ENCODE results near the gene SCN5A.

SCN5A gene

DNA sequence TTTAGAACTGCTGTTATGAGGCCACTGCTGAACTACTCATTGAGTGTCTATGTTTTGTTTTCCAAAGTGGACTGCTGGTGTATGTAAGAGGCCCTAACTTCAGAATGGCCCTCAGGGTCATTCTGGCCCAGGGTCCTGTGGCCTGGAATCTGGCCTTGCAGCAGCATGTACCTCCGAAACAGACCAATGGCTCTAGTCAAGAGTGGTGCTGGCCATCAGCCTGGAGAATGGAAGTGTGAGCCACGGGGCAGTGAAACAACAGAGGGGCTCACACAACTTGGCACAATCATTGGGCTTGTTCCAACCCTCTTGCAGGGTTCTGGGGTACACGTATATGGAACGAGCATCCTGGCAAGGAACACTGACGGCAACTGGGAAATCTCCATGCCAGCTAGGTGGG is 40.5 kb downstream of the SCN5A start:
- no peak for TF ChIP-seq EZH2phosphoT487 (IDR thresholded peaks at IDR 0.05; ENCODE audit: low read depth)
- TF ChIP-seq, protein P1, sequence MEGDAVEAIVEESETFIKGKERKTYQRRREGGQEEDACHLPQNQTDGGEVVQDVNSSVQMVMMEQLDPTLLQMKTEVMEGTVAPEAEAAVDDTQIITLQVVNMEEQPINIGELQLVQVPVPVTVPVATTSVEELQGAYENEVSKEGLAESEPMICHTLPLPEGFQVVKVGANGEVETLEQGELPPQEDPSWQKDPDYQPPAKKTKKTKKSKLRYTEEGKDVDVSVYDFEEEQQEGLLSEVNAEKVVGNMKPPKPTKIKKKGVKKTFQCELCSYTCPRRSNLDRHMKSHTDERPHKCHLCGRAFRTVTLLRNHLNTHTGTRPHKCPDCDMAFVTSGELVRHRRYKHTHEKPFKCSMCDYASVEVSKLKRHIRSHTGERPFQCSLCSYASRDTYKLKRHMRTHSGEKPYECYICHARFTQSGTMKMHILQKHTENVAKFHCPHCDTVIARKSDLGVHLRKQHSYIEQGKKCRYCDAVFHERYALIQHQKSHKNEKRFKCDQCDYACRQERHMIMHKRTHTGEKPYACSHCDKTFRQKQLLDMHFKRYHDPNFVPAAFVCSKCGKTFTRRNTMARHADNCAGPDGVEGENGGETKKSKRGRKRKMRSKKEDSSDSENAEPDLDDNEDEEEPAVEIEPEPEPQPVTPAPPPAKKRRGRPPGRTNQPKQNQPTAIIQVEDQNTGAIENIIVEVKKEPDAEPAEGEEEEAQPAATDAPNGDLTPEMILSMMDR (IDR thresholded peaks at IDR 0.05; ENCODE audit: low read depth, low read length): no peak
- no peak overlapping the region for H3K4me2 ChIP-seq (ENCODE audit: low read length)

GRCh38 chr3:38608086-38608775 is 41.3 kb downstream of the SCN5A start:
- Histone ChIP-seq H2AFZ (ENCODE audit: low read depth, low read length) (no peak overlapping the region), H3K9ac (ENCODE audit: low read length) (no peak overlapping the region), H3K9me3 (ENCODE audit: insufficient read depth, low read length) (no peaks in the 10 kb centered on the region), H3K27me3 (ENCODE audit: low read depth, low read length) (no peaks in the 10 kb centered on the region), H3K36me3 (replicated peaks; ENCODE audit: low read depth, low read length) (no peaks in the 10 kb centered on the region), H3K4me1 (ENCODE audit: low read length) (no peaks in the 10 kb centered on the region), H3K27ac (ENCODE audit: low read length) (no peak overlapping the region), H3K4me2 (ENCODE audit: low read length) (no peak overlapping the region), H3K79me2 (ENCODE audit: low read length) (no peaks in the 10 kb centered on the region), H3K4me3 (ENCODE audit: low read length) (no peak overlapping the region), H4K20me1 (ENCODE audit: insufficient read depth, low read length) (no peaks in the 10 kb centered on the region)
- TF ChIP-seq EZH2phosphoT487 (IDR thresholded peaks at IDR 0.05; ENCODE audit: low read depth): no peak
- TF ChIP-seq, protein P1 (IDR thresholded peaks at IDR 0.05; ENCODE audit: low read depth, low read length): no peak

More for the DNA sequence above, 40.5 kb downstream of the SCN5A start:
- Histone ChIP-seq H3K27me3 (ENCODE audit: low read depth, low read length) (no peaks in the 10 kb centered on the region), H3K27ac (ENCODE audit: low read length) (no peak overlapping the region), H3K4me1 (ENCODE audit: low read length) (no peaks in the 10 kb centered on the region), H2AFZ (ENCODE audit: low read depth, low read length) (no peak overlapping the region), H3K9me3 (ENCODE audit: insufficient read depth, low read length) (no peaks in the 10 kb centered on the region), H3K4me3 (ENCODE audit: low read length) (no peak overlapping the region), H3K36me3 (replicated peaks; ENCODE audit: low read depth, low read length) (no peaks in the 10 kb centered on the region), H3K9ac (ENCODE audit: low read length) (no peak overlapping the region), H3K79me2 (ENCODE audit: low read length) (no peaks in the 10 kb centered on the region), H4K20me1 (ENCODE audit: insufficient read depth, low read length) (no peaks in the 10 kb centered on the region)

DNA sequence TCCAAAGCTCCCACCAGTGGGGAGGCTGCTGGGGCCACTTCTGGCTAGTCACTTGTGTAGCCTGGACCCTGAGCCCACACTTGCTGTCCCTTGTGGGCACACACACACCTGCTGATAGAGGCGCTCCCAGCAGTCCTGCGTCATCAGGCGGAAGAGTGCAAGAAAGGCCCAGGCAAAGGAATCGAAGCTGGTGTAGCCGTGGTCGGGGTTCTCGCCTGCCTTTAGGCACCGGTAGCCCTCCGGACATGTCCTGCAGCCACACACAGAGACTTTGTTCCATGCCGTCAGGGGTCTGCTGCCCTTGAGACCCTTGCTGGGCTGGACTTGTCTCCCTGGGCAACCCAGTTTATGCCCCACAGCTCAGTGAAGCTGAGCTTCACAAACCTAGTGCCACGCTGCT is 42.9 kb downstream of the SCN5A start:
- no peaks in the 10 kb centered on the region for H3K27me3 ChIP-seq (ENCODE audit: low read depth, low read length)
- H3K27ac ChIP-seq (ENCODE audit: low read length): no peak overlapping the region
- H3K9me3 ChIP-seq (ENCODE audit: insufficient read depth, low read length): no peaks in the 10 kb centered on the region
- H3K4me1 ChIP-seq (ENCODE audit: low read length): no peaks in the 10 kb centered on the region
- no peak overlapping the region for H3K4me2 ChIP-seq (ENCODE audit: low read length)
- no peak overlapping the region for H3K9ac ChIP-seq (ENCODE audit: low read length)
- TF ChIP-seq, protein P1 (IDR thresholded peaks at IDR 0.05; ENCODE audit: low read depth, low read length): no peak
- no peak for TF ChIP-seq EZH2phosphoT487 (IDR thresholded peaks at IDR 0.05; ENCODE audit: low read depth)
- H3K36me3 ChIP-seq (replicated peaks; ENCODE audit: low read depth, low read length): no peaks in the 10 kb centered on the region
- H4K20me1 ChIP-seq (ENCODE audit: insufficient read depth, low read length): no peaks in the 10 kb centered on the region
- no peaks in the 10 kb centered on the region for H3K79me2 ChIP-seq (ENCODE audit: low read length)
- no peak overlapping the region for H2AFZ ChIP-seq (ENCODE audit: low read depth, low read length)
- no peak overlapping the region for H3K4me3 ChIP-seq (ENCODE audit: low read length)

GRCh38 chr3:38605981-38606380 is 43.5 kb downstream of the SCN5A start:
- Histone ChIP-seq H4K20me1 (ENCODE audit: insufficient read depth, low read length) (no peaks in the 10 kb centered on the region), H3K9me3 (ENCODE audit: insufficient read depth, low read length) (no peaks in the 10 kb centered on the region), H3K4me2 (ENCODE audit: low read length) (no peak overlapping the region), H3K4me1 (ENCODE audit: low read length) (no peaks in the 10 kb centered on the region), H3K9ac (ENCODE audit: low read length) (no peak overlapping the region), H3K36me3 (replicated peaks; ENCODE audit: low read depth, low read length) (no peaks in the 10 kb centered on the region), H2AFZ (ENCODE audit: low read depth, low read length) (no peak overlapping the region), H3K4me3 (ENCODE audit: low read length) (no peak overlapping the region), H3K27me3 (ENCODE audit: low read depth, low read length) (no peaks in the 10 kb centered on the region), H3K79me2 (ENCODE audit: low read length) (no peaks in the 10 kb centered on the region), H3K27ac (ENCODE audit: low read length) (no peak overlapping the region)
- TF ChIP-seq EZH2phosphoT487 (IDR thresholded peaks at IDR 0.05; ENCODE audit: low read depth): no peak
- TF ChIP-seq, protein P1 (IDR thresholded peaks at IDR 0.05; ENCODE audit: low read depth, low read length): no peak

Measured in OCI-LY3 (cell line).